Measurements from ENCODE around the gene CRYBA1. TPM values are rescaled to one million over a fixed set of nuclear protein-coding genes. Genes with fewer than 3 reads are reported as not detected.

The CRYBA1 gene
- total RNA-seq, 1 donor from 2014 or later, result not detected

DNA sequence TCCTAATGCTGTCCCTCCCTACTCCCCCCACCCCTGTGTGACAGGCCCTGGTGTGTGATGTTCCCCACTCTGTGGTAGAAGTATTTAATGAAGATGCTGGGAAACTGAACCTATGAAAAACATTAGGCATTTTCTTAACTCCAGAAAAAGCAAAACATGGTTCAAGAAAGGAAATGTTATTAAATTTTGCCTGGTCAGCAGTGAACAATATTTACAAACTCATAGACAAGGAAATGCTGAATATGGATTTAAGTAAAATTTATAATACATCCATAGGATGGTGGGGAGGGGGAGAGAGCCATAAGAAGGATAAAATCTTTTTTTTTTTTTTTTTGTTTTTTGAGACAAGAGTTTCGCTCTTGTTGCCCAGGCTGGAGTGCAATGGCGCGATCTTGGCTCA lies 10.8 kb upstream of the CRYBA1 start:
- H3K4me1 ChIP-seq (ENCODE audit: control insufficient read depth in 3 of 3, insufficient read depth in 3 of 3, low read length in 3 of 3), result peaks cover 0 to 3% (median 0%) of the 10 kb centered on the region in 3 donors
- no peaks in the 10 kb centered on the region for H3K27me3 ChIP-seq (ENCODE audit: control insufficient read depth in 3 of 3, insufficient read depth in 3 of 3, low read length in 3 of 3)
- H3K36me3 ChIP-seq (ENCODE audit: control insufficient read depth in 3 of 3, insufficient read depth in 3 of 3, low read length in 3 of 3), result peaks cover 0 to 2% (median 2%) of the 10 kb centered on the region in 3 donors
- no peaks in the 10 kb centered on the region for H3K9me3 ChIP-seq (ENCODE audit: control insufficient read depth in 3 of 3, low read length in 3 of 3)
- H3K9ac ChIP-seq (ENCODE audit: low read depth in 1 of 3, low read length in 3 of 3), result no peak overlapping the region
- H3K27ac ChIP-seq (ENCODE audit: low read depth, low read length), result no peak overlapping the region
- no peak overlapping the region for H3K4me3 ChIP-seq (ENCODE audit: low read length in 3 of 3)

DNA sequence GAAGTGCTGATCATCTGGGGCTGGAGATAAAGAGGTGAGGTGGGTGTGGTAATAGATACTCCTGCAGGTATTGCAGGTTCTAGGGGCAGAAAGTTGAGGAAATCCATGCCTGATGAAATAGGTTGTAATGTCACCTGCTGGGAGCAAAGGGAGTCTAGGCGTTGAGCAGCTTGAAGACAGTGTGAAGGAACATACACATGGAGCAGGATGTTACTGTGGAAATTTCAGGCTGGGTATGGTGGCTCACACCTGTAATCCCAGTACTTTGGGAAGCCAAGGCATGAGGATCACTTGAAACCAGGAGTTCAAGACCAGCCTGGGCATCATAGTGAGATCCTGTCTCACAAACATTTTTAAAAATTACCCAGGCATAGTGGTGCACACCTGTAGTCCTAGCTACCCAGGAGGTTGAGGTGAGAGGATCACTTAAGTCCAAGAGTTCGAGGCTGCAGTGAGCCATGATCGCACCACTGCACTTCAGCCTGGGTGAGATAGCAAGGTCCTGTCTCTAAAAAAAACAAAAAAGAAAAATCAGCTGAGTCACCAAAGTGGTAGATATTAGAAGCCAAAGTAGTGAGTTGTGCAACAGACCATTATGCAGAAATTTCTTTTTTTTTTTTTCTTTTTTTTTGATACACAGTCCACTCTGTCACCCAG lies 9.1 kb upstream of the CRYBA1 start:
- Histone ChIP-seq H3K27ac (ENCODE audit: low read depth, low read length) (no peak overlapping the region), H3K4me1 (ENCODE audit: control insufficient read depth in 3 of 3, insufficient read depth in 3 of 3, low read length in 3 of 3) (peaks cover 0 to 9% (median 0%) of the 10 kb centered on the region in 3 donors), H3K36me3 (ENCODE audit: control insufficient read depth in 3 of 3, insufficient read depth in 3 of 3, low read length in 3 of 3) (peaks cover 0 to 2% (median 2%) of the 10 kb centered on the region in 3 donors), H3K4me3 (ENCODE audit: low read length in 3 of 3) (no peak overlapping the region), H3K9ac (ENCODE audit: low read depth in 1 of 3, low read length in 3 of 3) (no peak overlapping the region), H3K9me3 (ENCODE audit: control insufficient read depth in 3 of 3, low read length in 3 of 3) (no peaks in the 10 kb centered on the region), H3K27me3 (ENCODE audit: control insufficient read depth in 3 of 3, insufficient read depth in 3 of 3, low read length in 3 of 3) (no peaks in the 10 kb centered on the region)

DNA sequence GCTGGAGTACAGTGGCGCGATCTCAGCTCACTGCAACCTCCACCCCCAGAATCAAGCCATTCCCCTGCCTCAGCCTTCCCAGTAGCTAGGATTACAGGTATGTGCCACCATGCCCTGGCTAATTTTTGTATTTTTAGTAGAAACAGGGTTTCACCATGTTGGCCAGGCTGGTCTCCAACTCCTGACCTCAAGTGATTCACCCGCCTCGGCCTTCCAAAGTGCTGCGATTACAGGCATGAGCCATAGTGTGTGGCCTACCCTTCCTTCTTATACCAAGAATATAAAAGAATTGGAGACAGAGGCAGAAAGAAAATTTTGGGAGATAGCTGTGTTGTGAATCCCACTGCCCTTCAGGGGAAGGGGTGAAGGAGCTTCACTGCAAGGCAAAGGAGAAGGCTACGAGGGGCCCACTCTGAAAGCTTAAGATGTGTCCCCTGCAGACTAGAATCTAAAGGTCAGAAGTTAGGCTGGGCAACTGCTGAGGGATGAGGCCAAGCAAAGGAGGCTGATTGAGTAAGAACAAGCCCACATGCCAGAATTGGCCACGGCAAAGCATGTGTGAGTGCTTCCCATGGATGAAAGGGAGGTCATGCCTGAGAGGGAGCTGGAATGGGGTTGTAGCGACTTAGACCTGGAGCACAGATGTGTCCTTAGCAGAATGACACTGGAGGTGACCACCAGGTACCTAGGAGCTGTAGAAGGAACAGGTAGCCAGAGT lies 8.4 kb upstream of the CRYBA1 start:
- H3K27me3 ChIP-seq (ENCODE audit: control insufficient read depth in 3 of 3, insufficient read depth in 3 of 3, low read length in 3 of 3), result no peaks in the 10 kb centered on the region
- no peak overlapping the region for H3K9ac ChIP-seq (ENCODE audit: low read depth in 1 of 3, low read length in 3 of 3)
- no peak overlapping the region for H3K4me3 ChIP-seq (ENCODE audit: low read length in 3 of 3)
- no peak overlapping the region for H3K27ac ChIP-seq (ENCODE audit: low read depth, low read length)
- peaks cover 0 to 9% (median 0%) of the 10 kb centered on the region in 3 donors for H3K4me1 ChIP-seq (ENCODE audit: control insufficient read depth in 3 of 3, insufficient read depth in 3 of 3, low read length in 3 of 3)
- H3K9me3 ChIP-seq (ENCODE audit: control insufficient read depth in 3 of 3, low read length in 3 of 3), result no peaks in the 10 kb centered on the region
- peaks cover 0 to 2% (median 2%) of the 10 kb centered on the region in 3 donors for H3K36me3 ChIP-seq (ENCODE audit: control insufficient read depth in 3 of 3, insufficient read depth in 3 of 3, low read length in 3 of 3)

DNA sequence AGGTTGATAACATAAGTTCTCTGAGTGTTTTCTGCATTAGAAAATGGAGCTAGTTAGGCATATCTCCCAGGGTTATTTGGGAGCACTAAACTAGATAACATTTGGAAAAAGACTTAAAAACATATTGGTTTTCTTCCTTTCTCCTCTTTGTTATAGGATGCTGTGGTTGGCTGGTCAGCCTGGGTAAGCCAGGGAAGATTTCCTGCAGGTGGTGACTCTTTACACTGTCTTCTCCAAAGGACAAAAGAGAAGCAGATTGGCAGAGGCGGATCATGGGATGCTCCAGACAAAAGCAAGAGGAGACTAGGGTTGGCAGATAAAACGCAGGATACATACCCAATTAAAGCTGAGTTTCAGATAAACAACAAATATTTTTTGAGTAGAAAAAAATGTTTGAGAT lies 6.2 kb upstream of the CRYBA1 start:
- Histone ChIP-seq H3K9ac (ENCODE audit: low read depth in 1 of 3, low read length in 3 of 3) (no peak overlapping the region), H3K9me3 (ENCODE audit: control insufficient read depth in 3 of 3, low read length in 3 of 3) (no peaks in the 10 kb centered on the region), H3K36me3 (ENCODE audit: control insufficient read depth in 3 of 3, insufficient read depth in 3 of 3, low read length in 3 of 3) (peaks cover 0 to 2% (median 2%) of the 10 kb centered on the region in 3 donors), H3K4me3 (ENCODE audit: low read length in 3 of 3) (no peak overlapping the region), H3K4me1 (ENCODE audit: control insufficient read depth in 3 of 3, insufficient read depth in 3 of 3, low read length in 3 of 3) (peaks cover 0 to 9% (median 0%) of the 10 kb centered on the region in 3 donors), H3K27me3 (ENCODE audit: control insufficient read depth in 3 of 3, insufficient read depth in 3 of 3, low read length in 3 of 3) (no peaks in the 10 kb centered on the region), H3K27ac (ENCODE audit: low read depth, low read length) (no peak overlapping the region)

DNA sequence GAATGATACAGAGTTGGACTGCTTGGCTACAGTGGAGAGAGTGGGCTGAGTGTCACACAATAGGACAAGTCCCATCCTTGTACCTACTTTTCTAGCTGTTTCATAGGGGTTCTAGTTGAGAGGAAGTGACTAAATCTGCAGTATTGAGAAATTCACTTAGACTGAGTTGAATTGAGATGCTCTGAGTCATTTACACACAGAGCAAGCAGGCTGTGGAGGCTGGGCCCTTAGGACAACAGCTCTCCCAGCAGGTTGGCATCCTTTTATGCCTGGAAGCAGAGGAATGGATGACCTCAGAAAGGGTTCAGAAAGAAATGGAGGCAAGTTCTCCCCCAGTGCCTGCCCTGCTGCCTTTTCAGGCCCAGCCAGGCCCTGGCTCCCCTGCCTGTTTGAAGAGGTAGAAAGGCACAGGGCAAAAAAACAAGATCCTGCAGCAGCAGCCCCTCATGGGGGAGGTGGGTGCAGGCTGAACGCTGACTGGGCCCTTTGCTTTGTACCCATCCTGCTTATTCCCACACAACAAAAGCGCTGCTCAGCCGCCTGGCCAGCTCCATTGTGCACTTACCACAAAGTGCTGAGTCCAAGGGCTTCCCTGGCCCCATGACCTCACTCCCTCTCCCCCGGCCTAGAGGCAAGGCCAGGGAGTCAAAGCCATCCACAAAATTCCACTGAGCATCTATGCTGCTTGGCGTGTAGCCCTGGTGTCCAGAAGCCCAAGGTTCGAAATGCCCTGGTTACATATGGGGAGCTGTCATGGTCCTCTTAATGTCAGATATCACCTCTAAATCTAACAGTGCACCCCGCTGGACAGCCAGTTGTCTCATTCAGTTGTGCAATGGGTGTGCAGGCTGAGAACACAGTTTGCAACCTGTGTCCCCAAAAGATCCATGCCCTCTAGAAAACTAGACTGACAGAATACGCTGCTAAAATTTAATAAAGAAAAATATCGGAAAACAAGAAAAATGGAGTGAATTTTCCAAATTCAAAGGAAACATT lies 5.4 kb upstream of the CRYBA1 start:
- H3K9me3 ChIP-seq (ENCODE audit: control insufficient read depth in 3 of 3, low read length in 3 of 3), result no peaks in the 10 kb centered on the region
- no peak overlapping the region for H3K9ac ChIP-seq (ENCODE audit: low read depth in 1 of 3, low read length in 3 of 3)
- no peak overlapping the region for H3K27ac ChIP-seq (ENCODE audit: low read depth, low read length)
- H3K4me3 ChIP-seq (ENCODE audit: low read length in 3 of 3), result no peak overlapping the region
- no peaks in the 10 kb centered on the region for H3K27me3 ChIP-seq (ENCODE audit: control insufficient read depth in 3 of 3, insufficient read depth in 3 of 3, low read length in 3 of 3)
- H3K36me3 ChIP-seq (ENCODE audit: control insufficient read depth in 3 of 3, insufficient read depth in 3 of 3, low read length in 3 of 3), result peaks cover 0 to 2% (median 2%) of the 10 kb centered on the region in 3 donors
- H3K4me1 ChIP-seq (ENCODE audit: control insufficient read depth in 3 of 3, insufficient read depth in 3 of 3, low read length in 3 of 3), result peaks cover 0 to 9% (median 0%) of the 10 kb centered on the region in 3 donors

DNA sequence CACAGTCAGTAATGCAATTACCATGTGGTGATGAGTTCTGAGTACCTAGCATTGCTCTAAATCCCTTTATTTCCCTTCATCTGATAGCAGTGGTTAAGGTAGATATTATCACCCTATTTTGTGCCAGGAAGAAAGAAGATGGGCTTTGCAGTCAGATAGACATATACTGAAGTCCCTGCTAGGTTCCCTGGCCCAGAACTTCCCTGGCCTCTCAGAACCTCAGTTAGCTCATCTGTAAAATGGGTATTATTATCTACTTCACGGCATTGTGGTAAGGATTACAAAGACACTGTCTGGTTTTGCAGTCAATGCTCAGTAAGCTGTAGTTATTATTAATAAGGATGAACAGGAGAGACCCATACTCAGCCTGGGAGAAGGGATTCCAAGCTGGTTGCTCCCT lies 4.6 kb upstream of the CRYBA1 start:
- no peak overlapping the region for H3K27ac ChIP-seq (ENCODE audit: low read depth, low read length)
- peaks cover 0 to 2% (median 2%) of the 10 kb centered on the region in 3 donors for H3K36me3 ChIP-seq (ENCODE audit: control insufficient read depth in 3 of 3, insufficient read depth in 3 of 3, low read length in 3 of 3)
- H3K9ac ChIP-seq (ENCODE audit: low read depth in 1 of 3, low read length in 3 of 3), result no peak overlapping the region
- no peaks in the 10 kb centered on the region for H3K9me3 ChIP-seq (ENCODE audit: control insufficient read depth in 3 of 3, low read length in 3 of 3)
- peaks cover 0 to 9% (median 0%) of the 10 kb centered on the region in 3 donors for H3K4me1 ChIP-seq (ENCODE audit: control insufficient read depth in 3 of 3, insufficient read depth in 3 of 3, low read length in 3 of 3)
- no peak overlapping the region for H3K4me3 ChIP-seq (ENCODE audit: low read length in 3 of 3)
- no peaks in the 10 kb centered on the region for H3K27me3 ChIP-seq (ENCODE audit: control insufficient read depth in 3 of 3, insufficient read depth in 3 of 3, low read length in 3 of 3)

DNA sequence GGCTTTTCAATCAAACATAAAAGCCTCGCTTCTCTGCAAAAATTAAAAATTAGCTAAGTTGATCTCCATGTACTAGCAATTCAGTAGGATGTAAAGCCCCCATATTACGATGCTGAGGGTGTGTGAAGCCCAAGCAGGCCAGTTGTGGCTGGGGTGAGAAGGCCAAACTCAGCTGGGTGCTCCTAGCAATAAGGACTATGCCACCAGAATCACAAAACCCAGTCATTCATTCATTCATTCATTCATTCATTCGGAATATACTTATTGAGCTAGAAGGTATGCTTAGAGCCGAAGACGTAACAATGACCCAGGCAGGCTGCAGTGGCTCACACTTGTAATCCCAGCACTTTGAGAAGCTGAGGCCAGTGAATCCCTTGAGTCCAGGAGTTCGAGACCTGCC lies 3.9 kb upstream of the CRYBA1 start:
- Histone ChIP-seq H3K9me3 (ENCODE audit: control insufficient read depth in 3 of 3, low read length in 3 of 3) (no peaks in the 10 kb centered on the region), H3K27me3 (ENCODE audit: control insufficient read depth in 3 of 3, insufficient read depth in 3 of 3, low read length in 3 of 3) (no peaks in the 10 kb centered on the region), H3K36me3 (ENCODE audit: control insufficient read depth in 3 of 3, insufficient read depth in 3 of 3, low read length in 3 of 3) (no peaks in the 10 kb centered on the region), H3K27ac (ENCODE audit: low read depth, low read length) (no peak overlapping the region), H3K9ac (ENCODE audit: low read depth in 1 of 3, low read length in 3 of 3) (no peak overlapping the region), H3K4me3 (ENCODE audit: low read length in 3 of 3) (no peak overlapping the region), H3K4me1 (ENCODE audit: control insufficient read depth in 3 of 3, insufficient read depth in 3 of 3, low read length in 3 of 3) (peaks cover 0 to 9% (median 0%) of the 10 kb centered on the region in 3 donors)

DNA sequence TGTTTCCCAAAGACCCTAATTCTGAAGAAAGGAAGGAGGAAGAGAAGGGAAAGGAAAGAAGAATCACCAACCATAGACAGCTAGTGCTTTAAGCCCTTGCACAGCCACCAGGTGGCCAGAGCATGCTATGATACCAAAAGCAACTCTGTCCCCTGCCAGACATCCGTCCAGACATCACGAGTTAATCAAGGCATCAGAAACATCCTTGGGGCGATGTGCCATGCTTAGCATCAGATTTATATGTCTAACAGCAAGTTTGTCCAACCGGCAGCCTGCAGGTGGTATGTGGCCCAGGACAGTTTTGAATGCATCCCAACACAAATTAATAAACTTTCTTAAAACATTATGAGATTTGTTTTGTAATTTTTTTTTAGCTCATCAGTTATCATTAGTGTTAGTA lies 2.9 kb upstream of the CRYBA1 start:
- H3K4me3 ChIP-seq (ENCODE audit: low read length in 3 of 3), result no peak overlapping the region
- H3K27me3 ChIP-seq (ENCODE audit: control insufficient read depth in 3 of 3, insufficient read depth in 3 of 3, low read length in 3 of 3), result no peaks in the 10 kb centered on the region
- no peaks in the 10 kb centered on the region for H3K36me3 ChIP-seq (ENCODE audit: control insufficient read depth in 3 of 3, insufficient read depth in 3 of 3, low read length in 3 of 3)
- peaks cover 0 to 6% (median 0%) of the 10 kb centered on the region in 3 donors for H3K4me1 ChIP-seq (ENCODE audit: control insufficient read depth in 3 of 3, insufficient read depth in 3 of 3, low read length in 3 of 3)
- no peaks in the 10 kb centered on the region for H3K9me3 ChIP-seq (ENCODE audit: control insufficient read depth in 3 of 3, low read length in 3 of 3)
- H3K27ac ChIP-seq (ENCODE audit: low read depth, low read length), result no peak overlapping the region
- H3K9ac ChIP-seq (ENCODE audit: low read depth in 1 of 3, low read length in 3 of 3), result no peak overlapping the region

DNA sequence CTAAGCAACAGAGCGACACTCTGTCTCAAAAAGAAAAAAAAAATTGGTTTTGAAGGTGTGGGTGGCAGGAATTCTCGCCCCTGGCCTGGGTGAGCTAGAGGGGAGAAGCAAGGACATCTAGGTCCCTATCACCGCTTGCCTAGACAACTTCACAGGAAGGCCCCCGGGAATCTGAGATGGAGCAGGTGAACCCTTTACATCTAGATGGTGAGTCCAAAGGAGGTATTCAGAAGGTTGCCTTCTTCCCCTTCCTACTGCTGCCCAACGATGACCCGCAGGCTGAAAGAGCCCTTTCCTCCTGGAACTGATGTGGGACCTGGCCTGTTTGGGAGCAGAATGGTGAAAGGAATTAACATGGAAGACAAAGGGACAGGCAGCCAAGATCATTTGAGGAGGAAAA lies 1.3 kb upstream of the CRYBA1 start:
- no peaks in the 10 kb centered on the region for H3K27me3 ChIP-seq (ENCODE audit: control insufficient read depth in 3 of 3, insufficient read depth in 3 of 3, low read length in 3 of 3)
- no peaks in the 10 kb centered on the region for H3K9me3 ChIP-seq (ENCODE audit: control insufficient read depth in 3 of 3, low read length in 3 of 3)
- no peaks in the 10 kb centered on the region for H3K36me3 ChIP-seq (ENCODE audit: control insufficient read depth in 3 of 3, insufficient read depth in 3 of 3, low read length in 3 of 3)
- no peak overlapping the region for H3K27ac ChIP-seq (ENCODE audit: low read depth, low read length)
- peaks cover 0 to 6% (median 0%) of the 10 kb centered on the region in 3 donors for H3K4me1 ChIP-seq (ENCODE audit: control insufficient read depth in 3 of 3, insufficient read depth in 3 of 3, low read length in 3 of 3)
- H3K9ac ChIP-seq (ENCODE audit: low read depth in 1 of 3, low read length in 3 of 3), result no peak overlapping the region
- H3K4me3 ChIP-seq (ENCODE audit: low read length in 3 of 3), result no peak overlapping the region
